GM12872 (cell line): ENCODE data around the gene CRYL1.

Experiments used
- TF ChIP-seq, protein P1 (sequence below): IDR thresholded peaks from 3 replicates; pipeline ENCODE4 v1.5.1; 2011; ENCODE audit warnings: low read depth, mild to moderate bottlenecking, low read length, moderate library complexity; ENCODE audit not compliant: insufficient read depth

Gene CRYL1

DNA sequence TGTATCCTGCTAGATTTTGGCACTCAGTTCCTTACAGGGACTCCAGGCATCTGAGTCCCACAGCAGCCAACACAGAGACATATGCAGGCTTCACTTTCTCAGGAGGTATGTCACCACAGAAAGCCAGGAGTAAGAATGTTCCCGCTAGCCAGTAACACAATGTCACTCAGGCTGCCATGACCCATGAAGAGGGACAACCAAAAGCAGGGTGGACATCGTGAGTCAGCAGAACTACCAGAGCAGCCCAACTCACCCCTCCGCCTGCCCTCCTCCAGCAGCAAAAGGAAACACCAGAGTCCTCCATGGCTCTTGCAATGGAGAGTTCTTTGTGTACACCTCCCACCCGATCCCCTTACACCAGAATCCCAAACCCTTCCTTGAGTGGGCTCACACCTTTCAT lies 95.4 kb downstream of the CRYL1 start:
- TF ChIP-seq, protein P1, sequence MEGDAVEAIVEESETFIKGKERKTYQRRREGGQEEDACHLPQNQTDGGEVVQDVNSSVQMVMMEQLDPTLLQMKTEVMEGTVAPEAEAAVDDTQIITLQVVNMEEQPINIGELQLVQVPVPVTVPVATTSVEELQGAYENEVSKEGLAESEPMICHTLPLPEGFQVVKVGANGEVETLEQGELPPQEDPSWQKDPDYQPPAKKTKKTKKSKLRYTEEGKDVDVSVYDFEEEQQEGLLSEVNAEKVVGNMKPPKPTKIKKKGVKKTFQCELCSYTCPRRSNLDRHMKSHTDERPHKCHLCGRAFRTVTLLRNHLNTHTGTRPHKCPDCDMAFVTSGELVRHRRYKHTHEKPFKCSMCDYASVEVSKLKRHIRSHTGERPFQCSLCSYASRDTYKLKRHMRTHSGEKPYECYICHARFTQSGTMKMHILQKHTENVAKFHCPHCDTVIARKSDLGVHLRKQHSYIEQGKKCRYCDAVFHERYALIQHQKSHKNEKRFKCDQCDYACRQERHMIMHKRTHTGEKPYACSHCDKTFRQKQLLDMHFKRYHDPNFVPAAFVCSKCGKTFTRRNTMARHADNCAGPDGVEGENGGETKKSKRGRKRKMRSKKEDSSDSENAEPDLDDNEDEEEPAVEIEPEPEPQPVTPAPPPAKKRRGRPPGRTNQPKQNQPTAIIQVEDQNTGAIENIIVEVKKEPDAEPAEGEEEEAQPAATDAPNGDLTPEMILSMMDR, result no peak

DNA sequence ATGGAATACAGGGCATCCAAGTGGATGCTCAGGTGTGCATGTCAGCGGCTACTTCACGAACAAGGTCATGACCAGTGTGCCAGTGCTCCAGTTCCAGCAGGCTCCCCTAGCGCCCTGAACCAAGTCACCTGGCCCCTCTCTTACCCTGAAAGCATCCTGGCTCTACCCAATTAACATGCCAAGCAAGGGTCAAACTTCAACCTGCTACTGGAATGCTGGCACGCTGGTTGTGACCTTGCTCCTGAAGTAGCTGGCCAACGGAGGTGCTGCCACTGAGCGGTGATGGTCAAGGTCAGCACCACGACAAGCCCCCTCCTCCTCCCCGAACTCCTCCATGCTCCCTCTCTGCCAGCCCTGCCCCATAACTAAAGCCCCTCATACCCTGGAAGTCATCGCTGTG lies 96.0 kb downstream of the CRYL1 start:
- TF ChIP-seq, protein P1, result no peak

DNA sequence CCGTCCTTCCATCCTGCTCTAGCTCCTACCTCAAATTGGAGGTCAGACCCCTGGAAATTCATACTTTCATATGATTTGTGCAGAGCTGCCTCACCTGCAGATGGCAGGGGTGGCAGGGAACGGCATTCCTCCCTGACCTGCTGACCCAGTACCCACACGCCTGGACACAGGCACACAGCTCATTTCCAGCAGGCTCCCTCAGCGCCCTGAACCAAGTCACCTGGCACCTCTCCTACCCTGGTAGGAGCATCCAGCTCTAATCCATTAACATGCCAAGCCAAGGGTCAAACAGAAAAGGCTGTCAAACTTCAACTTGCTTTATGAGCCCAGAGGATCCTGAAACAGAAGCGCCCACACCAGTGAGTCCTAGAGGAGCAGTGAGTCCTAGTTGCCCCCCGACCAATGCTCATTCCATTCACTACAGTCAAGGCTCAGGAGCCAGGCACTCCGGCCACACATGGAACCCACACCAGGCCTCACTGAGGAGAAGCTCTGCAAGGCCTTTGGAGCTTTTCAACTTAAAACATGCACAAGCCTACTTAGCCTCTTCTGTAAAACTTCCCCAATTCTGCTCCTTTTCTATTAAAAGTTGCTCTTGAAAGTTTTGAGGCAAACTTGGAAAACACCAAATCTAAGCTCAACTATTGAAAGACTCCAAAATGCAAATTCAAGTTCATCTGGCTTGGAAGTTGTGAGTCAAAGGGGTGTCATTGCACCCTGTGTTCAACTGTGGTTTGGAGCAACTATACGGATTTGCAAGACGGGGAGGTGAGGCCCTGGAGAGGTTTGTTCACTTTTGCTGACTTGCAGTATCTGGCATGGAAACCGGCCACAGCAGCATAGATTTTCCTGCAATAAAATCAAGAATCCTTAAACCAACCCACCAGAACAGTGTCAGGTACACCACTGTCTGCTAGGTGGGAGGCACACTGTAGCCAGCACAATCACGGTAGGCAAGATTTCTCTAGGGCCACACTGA lies 96.7 kb downstream of the CRYL1 start:
- TF ChIP-seq, protein P1, result no peak

DNA sequence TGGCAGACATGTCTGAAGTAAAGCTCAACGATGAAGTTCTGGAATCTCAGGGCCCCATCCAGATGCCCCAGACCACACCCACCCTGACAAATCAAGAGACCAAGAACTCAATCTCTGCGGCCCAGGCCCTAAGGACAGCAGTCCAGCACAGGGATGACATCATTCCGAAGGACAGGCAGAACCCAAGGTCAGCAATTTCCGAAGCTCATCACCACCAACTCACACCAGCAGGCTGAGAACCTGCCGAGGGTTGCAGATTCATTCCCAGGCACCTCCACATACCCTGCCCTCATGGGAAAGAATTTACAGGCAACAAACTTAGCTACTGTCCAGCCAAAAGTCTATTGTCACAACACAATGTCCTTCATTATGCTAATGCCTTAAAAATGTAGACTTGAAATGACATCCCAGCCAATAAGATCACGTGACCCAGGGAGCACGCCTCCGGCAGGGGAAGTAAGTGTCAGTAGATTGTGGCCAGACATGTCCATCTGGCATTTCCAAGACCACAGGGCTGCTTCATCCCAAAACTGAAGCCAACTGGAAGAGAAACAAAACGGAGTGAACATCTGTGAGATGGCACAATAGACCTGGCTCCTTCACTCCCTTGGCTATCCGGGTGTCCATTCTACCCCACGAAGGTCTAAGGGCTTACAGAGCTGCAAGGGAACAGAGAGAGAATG lies 98.8 kb downstream of the CRYL1 start:
- TF ChIP-seq, protein P1, result no peak

DNA sequence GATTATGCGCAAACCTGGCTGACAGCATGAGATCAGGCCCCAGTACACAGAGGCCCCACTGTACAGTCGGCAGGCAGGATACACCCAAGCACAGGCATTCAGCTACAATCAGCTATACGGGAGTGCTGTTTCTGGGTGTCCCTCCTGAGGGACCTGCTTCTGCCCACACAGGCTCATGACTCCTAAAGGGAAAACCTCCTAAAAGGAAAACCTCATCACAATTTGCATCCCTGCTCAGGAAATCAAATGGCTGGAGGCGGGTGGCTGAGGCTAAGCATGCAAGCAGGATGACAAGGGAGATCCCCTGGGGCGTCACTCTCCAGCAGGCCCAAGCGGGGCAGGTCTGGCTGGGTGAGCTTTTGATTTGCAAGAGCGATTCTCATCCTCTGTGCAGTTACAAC lies 99.8 kb downstream of the CRYL1 start:
- TF ChIP-seq, protein P1, result no peak

DNA sequence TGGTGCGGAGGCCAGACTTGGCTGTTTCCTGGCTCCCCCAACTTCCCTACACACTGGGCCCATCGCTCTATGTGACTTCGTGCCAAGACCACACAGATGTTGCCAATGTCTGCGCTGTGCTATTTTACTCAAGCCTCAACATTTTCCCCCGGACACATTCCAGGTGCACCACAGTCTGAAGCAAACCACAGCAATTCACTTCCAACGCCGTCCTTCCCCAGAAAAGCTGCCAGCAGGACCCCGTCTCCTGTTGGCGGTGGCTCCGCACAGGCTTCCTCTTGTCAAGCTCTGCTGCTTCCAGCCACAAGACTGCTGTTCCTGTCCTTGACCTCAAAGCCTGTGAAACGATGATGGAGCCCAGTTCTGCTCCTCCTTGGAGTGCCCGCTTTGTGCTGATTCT lies 100.7 kb downstream of the CRYL1 start:
- TF ChIP-seq, protein P1, result no peak

DNA sequence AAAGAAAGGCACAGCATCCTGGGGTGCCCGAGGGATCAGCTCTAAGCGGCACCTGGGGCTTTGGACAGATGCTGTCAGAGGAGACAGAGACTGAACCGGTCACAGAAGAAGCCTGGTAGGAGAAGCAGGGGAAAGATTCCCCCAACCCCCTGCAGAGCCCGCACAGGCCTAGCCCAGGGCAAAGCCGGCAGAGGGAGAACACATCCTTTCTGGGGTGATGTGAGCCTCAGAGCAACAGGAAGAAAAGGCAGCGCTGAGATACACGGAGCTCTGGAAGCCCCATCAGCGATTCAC lies 101.2 kb downstream of the CRYL1 start:
- TF ChIP-seq, protein P1, result no peak
